GM12878 (cell line): ENCODE results near the gene DNAJC13. TPM values are rescaled to one million over a fixed set of nuclear protein-coding genes. Genes with fewer than 3 reads are reported as not detected.

ENCODE experiments used
- ATAC-seq: fragments of 200-7000 bp; cut with Tn5 transposase; 3 replicates; pipeline ENCODE4 v1.9.1; 2020; ENCODE audit warnings: mild to moderate bottlenecking, moderate library complexity
- BruUV-seq: library from RNA; stranded (reverse); fragments of 400-500 nt; replicated peaks from 2 replicates; lab custom pipeline; 2021; lab: Mats Ljungman, UMichigan
- CTCF ChIA-PET: fragments of 300-600 bp; sonication (Branson Sonifier 250); formaldehyde crosslinking; extraction: SDS; loops from one replicate; lab custom pipeline; 2021; ENCODE audit warnings: inconsistent platforms; lab: Yijun Ruan, JAX
- POLR2A ChIA-PET: fragments of 350-600 bp; formaldehyde crosslinking; extraction: SDS; loops from one replicate; lab custom pipeline; 2021; ENCODE audit warnings: inconsistent platforms; lab: Charles Lee
- RAD21 ChIA-PET: fragments of 300-600 bp; sonication (Branson Sonifier 250); formaldehyde crosslinking; loops from one replicate; lab custom pipeline; 2023; ENCODE audit warnings: antibody characterized with exemption; ENCODE audit not compliant: unreplicated experiment; lab: Charles Lee
- SMC1A ChIA-PET: fragments of 300-600 bp; sonication (Branson Sonifier 250); formaldehyde crosslinking; loops from one replicate; lab custom pipeline; 2023; ENCODE audit not compliant: unreplicated experiment, uncharacterized antibody; lab: Charles Lee
- DNase-seq: peaks from one replicate; pipeline ENCODE4 v3.0.0-alpha.2; 2011; ENCODE audit warnings: low read depth, low spot score
- FAIRE-seq: peaks from 3 replicates; lab custom pipeline; 2011; peaks lifted over from hg19 to GRCh38; lab: Jason Lieb, UNC
- H2AFZ ChIP-seq: 2 replicates; pipeline ENCODE4 v1.6.0; 2011; ENCODE audit warnings: low read depth, low read length, control low read depth; ENCODE audit not compliant: control insufficient read depth
- H3K27ac ChIP-seq: 2 replicates; pipeline ENCODE4 v1.5.1; 2011; ENCODE audit warnings: control low read depth; ENCODE audit not compliant: control insufficient read depth, insufficient read depth
- H3K27me3 ChIP-seq, 2 experiments: replicated peaks in 1 of 2; 2 replicates each; pipeline versions ENCODE4 v1.6.0 to v1.6.1; 2011; ENCODE audit warnings: low read length in 1 of 2; ENCODE audit not compliant: control insufficient read depth in 2 of 2, insufficient read depth in 2 of 2
- H3K36me3 ChIP-seq, 2 experiments: 2 replicates each; pipeline ENCODE4 v1.5.1; 2011; ENCODE audit warnings: low read length in 1 of 2; ENCODE audit not compliant: control insufficient read depth in 2 of 2, insufficient read depth in 2 of 2
- H3K4me1 ChIP-seq: 2 replicates; pipeline ENCODE4 v1.6.1; 2011; ENCODE audit warnings: mild to moderate bottlenecking, low read length, moderate library complexity, mixed read lengths; ENCODE audit not compliant: control insufficient read depth, insufficient read depth
- H3K4me2 ChIP-seq: 2 replicates; pipeline ENCODE4 v1.6.0; 2011; ENCODE audit warnings: control low read depth; ENCODE audit not compliant: control insufficient read depth, insufficient read depth
- H3K4me3 ChIP-seq: fragments of 200-600 bp; sonication (generic); 2 replicates; pipeline ENCODE4 v1.5.1; 2016
- H3K79me2 ChIP-seq: 2 replicates; pipeline ENCODE4 v1.6.0; 2011; ENCODE audit warnings: low read length; ENCODE audit not compliant: control insufficient read depth, insufficient read depth
- H3K9ac ChIP-seq: 2 replicates; pipeline ENCODE4 v1.8.0; 2011; ENCODE audit warnings: low read length, control low read depth, mixed read lengths; ENCODE audit not compliant: control insufficient read depth, insufficient read depth
- H3K9me3 ChIP-seq: replicated peaks from 3 replicates; pipeline ENCODE4 v1.5.1; 2011; ENCODE audit warnings: mild to moderate bottlenecking, low read length; ENCODE audit not compliant: control insufficient read depth, insufficient read depth
- H4K20me1 ChIP-seq: 2 replicates; pipeline ENCODE4 v1.6.0; 2011; ENCODE audit not compliant: control insufficient read depth, insufficient read depth
- BHLHE40 ChIP-seq, 2 experiments: fragments of 450-650 bp in 1 of 2; IDR thresholded peaks; 2 replicates each; pipeline ENCODE4 v1.6.1; 2011 to 2017; ENCODE audit warnings: low read depth in 2 of 2, borderline replicate concordance in 1 of 2, improper control_type of control experiment in 1 of 2, low read length in 1 of 2, mild to moderate bottlenecking in 1 of 2
- CREM ChIP-seq: IDR thresholded peaks from 2 replicates; pipeline ENCODE4 v1.6.1; 2014; ENCODE audit warnings: antibody characterized with exemption, low read depth
- DPF2 ChIP-seq: fragments of 450-650 bp; IDR thresholded peaks from 2 replicates; pipeline ENCODE4 v1.6.1; 2017; ENCODE audit warnings: mild to moderate bottlenecking
- MYB ChIP-seq: fragments of 150-350 bp; IDR thresholded peaks from 2 replicates; pipeline ENCODE4 v1.6.1; 2014; ENCODE audit warnings: mild to moderate bottlenecking, low read depth, low read length, borderline replicate concordance
- RAD51 ChIP-seq: fragments of 450-650 bp; IDR thresholded peaks from 2 replicates; pipeline ENCODE4 v1.6.1; 2016; ENCODE audit warnings: moderate library complexity, mild to moderate bottlenecking, inconsistent platforms
- SMAD1 ChIP-seq: fragments of 450-650 bp; IDR thresholded peaks from 2 replicates; pipeline ENCODE4 v1.6.1; 2018; ENCODE audit warnings: mild to moderate bottlenecking, low read depth; ENCODE audit not compliant: partially characterized antibody
- WGBS: methylation state at CpG from one replicate; pipeline ENCODE4 v1.1.6; 2016; ENCODE audit warnings: low lambda C conversion rate; ENCODE audit not compliant: insufficient replicate concordance, insufficient coverage; ENCODE audit errors: missing lambda C conversion rate; 5-methylcytosine and 5-hydroxymethylcytosine counted together
- in situ Hi-C: fragments of 300-500 bp; cut with MboI; formaldehyde crosslinking; loops from 9 replicates; pipeline ENCODE4 v1.14.3; 2018; ENCODE audit warnings: mixed read lengths
- intact Hi-C: fragments of 100-400 bp; cut with micrococcal nuclease; formaldehyde crosslinking; loops from one replicate; pipeline ENCODE4 v1.14.2; 2022; ENCODE audit not compliant: unreplicated experiment
- polyA plus RNA-seq, 11 experiments: library from polyadenylated mRNA; depleted of rRNA in 4 of 11; unstranded in 6 of 11; stranded (reverse) in 5 of 11; fragments of >200 nt; fragmentation: Nextera tagmentation in 4 of 11; fragmentation: Illumina TruSeq in 1 of 11; extraction: Ambion mirVana in 4 of 11; extraction: Trizol in 1 of 11; gene quantifications; 1 replicate in 1 of 11; 2 replicates in 10 of 11; pipeline versions ENCODE4 v1.2.1 to v1.2.3, GENCODE V29; 2011 to 2016; ENCODE audit warnings: inconsistent platforms in 2 of 11, missing spikeins in 2 of 11, low read depth in 1 of 11
- total RNA-seq, 4 experiments: library from RNA; depleted of rRNA in 3 of 4; stranded (reverse); fragments of >200 nt in 3 of 4; fragmentation: Illumina TruSeq in 1 of 4; extraction: Trizol in 1 of 4; gene quantifications; 2 replicates each; pipeline versions ENCODE4 v1.2.1 to v1.2.3, GENCODE V29; 2013 to 2021
- TF ChIP-seq, protein P1 (sequence below): fragments of 450-650 bp; IDR thresholded peaks from 2 replicates; pipeline ENCODE4 v1.6.1; 2017; ENCODE audit warnings: mild to moderate bottlenecking, low read depth, inconsistent platforms; ENCODE audit not compliant: poor library complexity, severe bottlenecking
- TF ChIP-seq, protein P2 (sequence below): fragments of 450-650 bp; IDR thresholded peaks from 2 replicates; pipeline ENCODE4 v1.6.1; 2018; ENCODE audit warnings: borderline replicate concordance, mild to moderate bottlenecking; ENCODE audit not compliant: partially characterized antibody

DNAJC13 gene
- total and polyA plus RNA-seq, 10 of the 15 experiments (the other 5 are each of a cell fraction or from before 2014, with no cell fraction given), result 8.3 to 33.9 (median 17.0) TPM

DNA sequence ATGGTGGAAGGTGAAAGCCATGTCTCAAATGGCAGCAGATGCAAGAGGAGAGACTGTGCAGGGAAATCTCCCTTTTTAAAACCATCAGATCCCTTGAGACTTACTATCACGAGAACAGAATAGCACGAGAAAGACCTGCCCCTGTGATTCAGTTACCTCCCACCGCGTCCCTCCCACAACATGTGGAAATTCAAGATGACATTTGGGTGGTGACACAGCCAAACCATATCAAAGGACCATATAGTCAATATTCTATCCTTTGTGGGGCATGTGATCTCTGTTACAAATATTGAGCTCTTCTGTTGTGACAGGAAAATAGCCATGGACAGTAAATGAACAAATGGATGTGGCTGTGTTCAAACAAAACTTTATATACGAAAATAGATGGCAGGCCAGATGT is 102.6 kb downstream of the DNAJC13 start (continued):
- TF ChIP-seq, protein P1, sequence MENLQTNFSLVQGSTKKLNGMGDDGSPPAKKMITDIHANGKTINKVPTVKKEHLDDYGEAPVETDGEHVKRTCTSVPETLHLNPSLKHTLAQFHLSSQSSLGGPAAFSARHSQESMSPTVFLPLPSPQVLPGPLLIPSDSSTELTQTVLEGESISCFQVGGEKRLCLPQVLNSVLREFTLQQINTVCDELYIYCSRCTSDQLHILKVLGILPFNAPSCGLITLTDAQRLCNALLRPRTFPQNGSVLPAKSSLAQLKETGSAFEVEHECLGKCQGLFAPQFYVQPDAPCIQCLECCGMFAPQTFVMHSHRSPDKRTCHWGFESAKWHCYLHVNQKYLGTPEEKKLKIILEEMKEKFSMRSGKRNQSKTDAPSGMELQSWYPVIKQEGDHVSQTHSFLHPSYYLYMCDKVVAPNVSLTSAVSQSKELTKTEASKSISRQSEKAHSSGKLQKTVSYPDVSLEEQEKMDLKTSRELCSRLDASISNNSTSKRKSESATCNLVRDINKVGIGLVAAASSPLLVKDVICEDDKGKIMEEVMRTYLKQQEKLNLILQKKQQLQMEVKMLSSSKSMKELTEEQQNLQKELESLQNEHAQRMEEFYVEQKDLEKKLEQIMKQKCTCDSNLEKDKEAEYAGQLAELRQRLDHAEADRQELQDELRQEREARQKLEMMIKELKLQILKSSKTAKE, result no peak
- no peak for TF ChIP-seq MYB
- TF ChIP-seq, protein P2, sequence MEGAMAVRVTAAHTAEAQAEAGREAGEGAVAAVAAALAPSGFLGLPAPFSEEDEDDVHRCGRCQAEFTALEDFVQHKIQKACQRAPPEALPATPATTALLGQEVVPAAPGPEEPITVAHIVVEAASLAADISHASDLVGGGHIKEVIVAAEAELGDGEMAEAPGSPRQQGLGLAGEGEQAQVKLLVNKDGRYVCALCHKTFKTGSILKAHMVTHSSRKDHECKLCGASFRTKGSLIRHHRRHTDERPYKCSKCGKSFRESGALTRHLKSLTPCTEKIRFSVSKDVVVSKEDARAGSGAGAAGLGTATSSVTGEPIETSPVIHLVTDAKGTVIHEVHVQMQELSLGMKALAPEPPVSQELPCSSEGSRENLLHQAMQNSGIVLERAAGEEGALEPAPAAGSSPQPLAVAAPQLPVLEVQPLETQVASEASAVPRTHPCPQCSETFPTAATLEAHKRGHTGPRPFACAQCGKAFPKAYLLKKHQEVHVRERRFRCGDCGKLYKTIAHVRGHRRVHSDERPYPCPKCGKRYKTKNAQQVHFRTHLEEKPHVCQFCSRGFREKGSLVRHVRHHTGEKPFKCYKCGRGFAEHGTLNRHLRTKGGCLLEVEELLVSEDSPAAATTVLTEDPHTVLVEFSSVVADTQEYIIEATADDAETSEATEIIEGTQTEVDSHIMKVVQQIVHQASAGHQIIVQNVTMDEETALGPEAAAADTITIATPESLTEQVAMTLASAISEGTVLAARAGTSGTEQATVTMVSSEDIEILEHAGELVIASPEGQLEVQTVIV, result no peak

DNA sequence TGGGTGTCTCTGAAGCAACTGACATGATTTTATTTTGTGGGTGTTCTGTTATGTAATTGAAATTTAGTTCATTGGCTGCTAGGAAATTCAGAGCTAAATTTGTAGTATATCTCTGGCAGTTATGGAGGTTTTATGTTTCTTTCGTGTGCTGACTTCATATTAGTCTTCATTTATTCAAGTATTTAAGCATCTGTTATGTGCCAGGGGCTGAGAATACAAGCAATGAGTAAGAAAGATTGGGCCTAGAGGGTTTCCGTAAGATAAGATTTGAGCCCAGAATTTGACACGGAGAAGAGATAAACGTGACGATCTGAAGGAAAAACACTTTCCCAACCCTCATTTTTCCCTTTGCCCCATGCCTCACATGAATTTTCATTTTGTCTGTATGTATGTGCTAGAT is 104.6 kb downstream of the DNAJC13 start:
- WGBS, result 97% methylated on average over 5 of the region's 5 CpGs
- H4K20me1 ChIP-seq, result no peaks in the 10 kb centered on the region
- in situ Hi-C loops, result no loop called here
- ChIA-PET SMC1A (interaction anchor here (1.2 to 2.1 kb wide), 3 partner anchors 14 to 35 kb away, joined by 3 to 9 read pairs (median 7); no protein-coding TSS in a partner anchor), RAD21 (no interaction called here), CTCF (interaction anchor here (0.7 to 3.6 kb wide), 4 partner anchors 11 to 170 kb away, joined by 3 to 25 read pairs (median 3); no protein-coding TSS in a partner anchor), POLR2A (no interaction called here)
- no peak overlapping the region for H3K4me3 ChIP-seq
- H3K36me3 ChIP-seq, result peaks cover 0 to 13% of the 10 kb centered on the region in 2 experiments; a peak in 2 of 4 replicates
- no peak overlapping the region for H3K4me2 ChIP-seq
- no TSS peak for BruUV-seq
- no peaks in the 10 kb centered on the region for H3K27me3 ChIP-seq
- intact Hi-C loops, result no loop called here
- H3K9me3 ChIP-seq, result no peaks in the 10 kb centered on the region
- ATAC-seq (no peak), FAIRE-seq (no peak), DNase-seq (no peak)
- H3K79me2 ChIP-seq, result no peaks in the 10 kb centered on the region
- H3K9ac ChIP-seq, result no peak overlapping the region
- H3K4me1 ChIP-seq, result peaks cover 5% of the 10 kb centered on the region; the same call in 1 of the 2 replicates
- H3K27ac ChIP-seq, result no peak overlapping the region
- no peak overlapping the region for H2AFZ ChIP-seq
- TF ChIP-seq DPF2 (no peak), SMAD1 (no peak), CREM (no peak), BHLHE40 (IDR thresholded peaks at IDR 0.05; ENCODE audit: borderline replicate concordance in 1 of 2, low read depth in 2 of 2, low read length in 1 of 2) (no peak), RAD51 (no peak)
